ENCODE measurements around the gene PPM1N. TPM values are rescaled to one million over a fixed set of nuclear protein-coding genes. Genes with fewer than 3 reads are reported as not detected.

The PPM1N gene
- total RNA-seq, 6 experiments from 2014 or later: 0.80 to 1.3 (median 1.1) TPM

DNA sequence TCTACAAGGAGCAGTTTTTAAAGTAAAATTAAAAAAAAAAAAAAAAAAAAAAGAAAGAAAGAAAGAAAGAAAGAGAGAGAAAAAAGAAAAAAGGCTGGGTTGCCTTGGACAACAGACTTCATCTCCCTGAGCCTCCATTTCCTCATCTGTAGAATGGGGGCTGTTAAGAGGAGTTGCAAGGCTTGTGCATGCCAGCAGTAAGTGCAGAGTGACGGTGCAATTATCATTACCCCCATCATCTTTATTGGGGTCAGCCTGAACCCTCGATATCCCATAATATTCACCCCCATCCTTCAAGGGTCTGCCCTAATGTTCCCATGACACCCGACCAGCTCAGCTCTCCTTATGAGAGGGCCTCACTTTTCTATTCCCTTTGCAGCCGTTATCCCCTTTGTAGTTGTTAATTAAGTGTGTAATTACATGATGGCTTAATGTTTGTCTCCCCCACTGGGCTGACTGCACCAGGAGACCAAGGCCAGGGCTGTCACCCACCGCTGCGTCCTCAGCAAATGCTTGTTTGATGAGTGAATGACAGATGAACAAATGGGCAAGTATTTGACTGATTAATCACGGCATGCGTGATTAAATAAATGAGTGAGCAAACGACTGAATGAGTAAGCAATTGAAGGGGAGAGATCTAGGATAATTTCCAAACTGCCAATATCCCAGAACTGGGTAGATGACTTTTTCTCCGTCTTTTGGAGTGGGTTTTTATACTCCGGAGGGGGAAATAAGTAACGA, 20.4 kb upstream of the PPM1N start:
- Mint-ChIP-seq H3K4me1 (ENCODE audit: low read depth) (peaks cover 65% of the 10 kb centered on the region), H3K36me3 (ENCODE audit: low read depth) (peaks cover 20% of the 10 kb centered on the region), H3K27ac (peak overlapping the region; percentile 93), H3K9me3 (peaks cover 54% of the 10 kb centered on the region), H3K27me3 (ENCODE audit: insufficient read depth) (peaks cover 60% of the 10 kb centered on the region), H3K4me3 (peak overlapping the region; percentile 89)
- TF ChIP-seq, protein P1, sequence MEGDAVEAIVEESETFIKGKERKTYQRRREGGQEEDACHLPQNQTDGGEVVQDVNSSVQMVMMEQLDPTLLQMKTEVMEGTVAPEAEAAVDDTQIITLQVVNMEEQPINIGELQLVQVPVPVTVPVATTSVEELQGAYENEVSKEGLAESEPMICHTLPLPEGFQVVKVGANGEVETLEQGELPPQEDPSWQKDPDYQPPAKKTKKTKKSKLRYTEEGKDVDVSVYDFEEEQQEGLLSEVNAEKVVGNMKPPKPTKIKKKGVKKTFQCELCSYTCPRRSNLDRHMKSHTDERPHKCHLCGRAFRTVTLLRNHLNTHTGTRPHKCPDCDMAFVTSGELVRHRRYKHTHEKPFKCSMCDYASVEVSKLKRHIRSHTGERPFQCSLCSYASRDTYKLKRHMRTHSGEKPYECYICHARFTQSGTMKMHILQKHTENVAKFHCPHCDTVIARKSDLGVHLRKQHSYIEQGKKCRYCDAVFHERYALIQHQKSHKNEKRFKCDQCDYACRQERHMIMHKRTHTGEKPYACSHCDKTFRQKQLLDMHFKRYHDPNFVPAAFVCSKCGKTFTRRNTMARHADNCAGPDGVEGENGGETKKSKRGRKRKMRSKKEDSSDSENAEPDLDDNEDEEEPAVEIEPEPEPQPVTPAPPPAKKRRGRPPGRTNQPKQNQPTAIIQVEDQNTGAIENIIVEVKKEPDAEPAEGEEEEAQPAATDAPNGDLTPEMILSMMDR (IDR thresholded peaks at IDR 0.05): 0 out of 2 replicates have a peak, but pooled peaks have one; percentile 40
- no peak for DNase-seq

DNA sequence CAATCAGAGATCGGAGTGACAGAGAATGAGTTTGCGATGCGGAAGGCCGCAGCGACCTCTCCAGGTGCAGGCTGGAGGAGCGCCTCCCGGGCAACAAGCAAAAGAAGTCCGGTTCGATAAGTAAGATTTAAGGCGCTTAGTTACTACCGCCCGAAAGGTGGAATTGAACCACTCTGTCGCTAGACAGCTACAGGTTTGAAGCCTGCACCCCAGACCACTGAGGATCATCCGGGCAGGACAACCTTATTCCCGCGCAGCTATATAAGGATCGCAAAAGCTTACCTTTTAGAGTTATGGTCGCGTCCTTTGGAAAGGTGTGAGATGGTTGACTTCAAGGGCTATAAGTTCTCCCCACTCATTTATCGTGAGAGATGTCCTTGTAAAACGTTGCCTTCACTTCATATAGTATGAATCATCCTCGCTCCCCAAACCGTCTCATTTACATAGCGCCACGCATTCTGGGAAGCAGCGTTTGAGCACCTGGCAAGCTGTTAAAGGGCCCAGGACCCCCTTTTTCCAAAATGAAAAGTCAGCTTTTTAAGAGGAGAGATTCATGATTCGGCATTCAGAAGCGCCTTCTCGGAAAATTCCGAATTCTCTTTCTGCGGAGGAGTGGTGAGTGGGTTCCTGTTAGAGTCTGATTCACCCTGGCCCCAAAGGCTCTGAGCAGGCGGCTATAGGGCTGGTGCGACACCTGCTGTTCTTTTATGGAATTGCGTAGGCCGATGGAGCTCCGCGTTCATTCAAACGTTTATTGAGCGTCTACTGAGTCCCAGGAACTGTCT, 19.6 kb upstream of the PPM1N start:
- Mint-ChIP-seq H3K27ac (peak overlapping the region; percentile 93), H3K4me3 (peak overlapping the region; percentile 89), H3K36me3 (ENCODE audit: low read depth) (peaks cover 18% of the 10 kb centered on the region), H3K4me1 (ENCODE audit: low read depth) (peaks cover 58% of the 10 kb centered on the region), H3K27me3 (ENCODE audit: insufficient read depth) (peaks cover 53% of the 10 kb centered on the region), H3K9me3 (peaks cover 48% of the 10 kb centered on the region)
- peak; percentile 90 for DNase-seq
- TF ChIP-seq, protein P1 (IDR thresholded peaks at IDR 0.05): peak; percentile 92

DNA sequence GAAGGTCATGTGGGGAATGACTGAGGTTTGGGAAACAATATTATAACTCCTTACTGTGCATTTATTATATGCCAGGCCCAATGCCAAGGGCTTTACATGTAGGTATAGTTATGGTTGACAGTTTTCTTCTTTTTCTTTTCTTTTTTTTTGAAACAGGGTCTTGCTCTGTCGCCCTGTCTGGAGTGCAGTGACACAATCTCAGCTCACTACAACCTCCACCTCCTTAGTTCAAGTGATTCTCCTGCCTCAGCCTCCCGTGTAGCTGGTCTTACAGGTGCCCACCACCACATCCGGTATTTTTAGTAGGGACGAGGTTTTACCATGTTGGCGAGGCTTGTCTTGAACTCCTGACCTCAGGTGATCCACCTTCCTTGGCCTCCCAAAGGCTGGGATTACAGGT, 15.2 kb upstream of the PPM1N start:
- Mint-ChIP-seq H3K9me3 (peaks cover 6% of the 10 kb centered on the region; the same call in 1 of the 2 replicates), H3K27ac (no peak overlapping the region), H3K36me3 (ENCODE audit: low read depth) (no peaks in the 10 kb centered on the region), H3K27me3 (ENCODE audit: insufficient read depth) (peaks cover 9% of the 10 kb centered on the region), H3K4me3 (no peak overlapping the region), H3K4me1 (ENCODE audit: low read depth) (peaks cover 22% of the 10 kb centered on the region)
- TF ChIP-seq, protein P1 (IDR thresholded peaks at IDR 0.05): no peak
- no peak for DNase-seq

DNA sequence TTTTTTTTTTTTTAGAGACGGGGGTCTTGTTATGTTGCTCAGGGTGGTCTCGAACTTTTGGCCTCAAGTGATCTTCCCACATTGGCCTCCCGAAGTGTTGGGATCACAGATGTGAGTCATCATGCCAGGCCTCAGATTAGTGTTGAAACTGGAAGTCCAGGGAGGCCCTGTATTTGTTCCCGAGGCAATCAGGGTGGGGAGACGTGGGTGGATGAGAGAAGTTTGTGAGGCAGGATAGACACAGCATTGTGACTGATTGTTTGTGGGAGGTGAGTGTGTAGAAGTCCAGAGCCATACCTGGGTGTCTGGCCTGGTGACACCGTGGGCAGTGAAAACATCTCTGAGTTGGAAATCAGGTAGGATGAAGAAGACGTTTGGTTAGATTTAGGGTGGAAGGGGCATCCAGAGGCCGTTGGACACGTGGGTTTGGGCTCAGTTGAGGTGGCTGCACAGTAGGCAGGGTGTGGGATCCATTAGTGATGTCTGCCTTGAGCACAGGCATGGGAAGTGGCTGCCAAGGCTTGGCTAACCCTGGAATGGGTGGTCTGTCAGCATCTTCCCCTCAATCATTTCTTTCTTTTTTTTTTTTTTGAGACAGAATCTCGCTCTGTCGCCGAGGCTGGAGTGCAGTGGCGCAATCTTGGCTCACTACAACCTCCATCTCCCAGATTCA, 13.8 kb upstream of the PPM1N start:
- Mint-ChIP-seq H3K4me1 (ENCODE audit: low read depth) (peaks cover 12% of the 10 kb centered on the region), H3K9me3 (no peaks in the 10 kb centered on the region), H3K27me3 (ENCODE audit: insufficient read depth) (no peaks in the 10 kb centered on the region; the same call in 1 of the 2 replicates), H3K27ac (peak overlapping the region; percentile 32), H3K4me3 (no peak overlapping the region), H3K36me3 (ENCODE audit: low read depth) (no peaks in the 10 kb centered on the region)
- DNase-seq: no peak
- TF ChIP-seq, protein P1 (IDR thresholded peaks at IDR 0.05): no peak

DNA sequence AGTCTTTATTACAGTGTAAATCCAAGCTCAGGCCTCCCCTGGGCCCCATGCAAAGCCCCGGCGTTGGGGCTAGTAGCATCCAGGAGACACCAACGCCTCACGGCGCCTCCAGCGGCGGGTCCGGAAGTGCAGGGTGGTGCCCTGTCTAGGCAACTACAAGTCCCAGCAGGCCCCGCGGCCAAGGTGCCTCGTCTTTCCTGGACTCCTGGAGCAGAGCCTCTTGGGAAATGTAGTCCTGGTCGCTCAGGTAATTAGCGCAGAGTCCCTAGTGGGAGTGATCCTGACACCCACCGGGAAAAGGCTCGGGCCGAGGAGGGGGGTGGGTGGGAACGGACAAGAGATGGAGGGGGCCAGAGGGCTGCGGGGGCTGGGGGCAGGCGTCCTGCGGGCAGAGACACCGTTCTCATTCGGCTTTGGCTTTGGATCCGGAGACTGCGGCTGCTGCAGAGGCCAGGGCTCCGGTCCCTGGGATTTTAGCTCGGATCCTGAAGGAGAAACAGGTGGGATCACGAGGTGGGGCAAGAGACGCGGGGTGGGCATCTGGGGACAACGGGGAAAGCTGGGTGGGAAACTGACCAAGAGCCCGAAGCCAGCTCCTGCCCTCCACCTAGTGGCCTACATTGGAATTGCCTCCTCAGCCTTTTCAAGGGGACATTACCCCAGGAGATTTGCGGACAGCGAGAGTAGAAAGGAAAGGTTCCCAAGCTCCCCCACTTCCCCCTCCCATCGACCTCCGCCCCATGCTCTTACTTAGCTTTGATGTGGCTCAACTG, 12.8 kb upstream of the PPM1N start:
- TF ChIP-seq, protein P1 (IDR thresholded peaks at IDR 0.05): peak; percentile 85
- H3K27me3 Mint-ChIP-seq (ENCODE audit: insufficient read depth): no peaks in the 10 kb centered on the region; the same call in 1 of the 2 replicates
- peaks cover 7% of the 10 kb centered on the region for H3K4me1 Mint-ChIP-seq (ENCODE audit: low read depth)
- H3K27ac Mint-ChIP-seq: peak overlapping the region; percentile 82
- no peaks in the 10 kb centered on the region for H3K36me3 Mint-ChIP-seq (ENCODE audit: low read depth)
- DNase-seq: peak; percentile 94
- no peaks in the 10 kb centered on the region for H3K9me3 Mint-ChIP-seq
- peak overlapping the region; percentile 94 for H3K4me3 Mint-ChIP-seq
